HG02588 (cell line): ENCODE measurements around the gene SULT2B1.
"Not testable (repeated sequence)": the region's sequence is repeated elsewhere in the genome, so short reads cannot be mapped to it uniquely, and the experiment has no call there.

Experiments used
- ATAC-seq: cut with Tn5 transposase; IDR thresholded peaks from one replicate; pipeline ENCODE4 v1.9.1; 2021; ENCODE audit warnings: mild to moderate bottlenecking, moderate library complexity; ENCODE audit not compliant: unreplicated experiment

The SULT2B1 gene

DNA sequence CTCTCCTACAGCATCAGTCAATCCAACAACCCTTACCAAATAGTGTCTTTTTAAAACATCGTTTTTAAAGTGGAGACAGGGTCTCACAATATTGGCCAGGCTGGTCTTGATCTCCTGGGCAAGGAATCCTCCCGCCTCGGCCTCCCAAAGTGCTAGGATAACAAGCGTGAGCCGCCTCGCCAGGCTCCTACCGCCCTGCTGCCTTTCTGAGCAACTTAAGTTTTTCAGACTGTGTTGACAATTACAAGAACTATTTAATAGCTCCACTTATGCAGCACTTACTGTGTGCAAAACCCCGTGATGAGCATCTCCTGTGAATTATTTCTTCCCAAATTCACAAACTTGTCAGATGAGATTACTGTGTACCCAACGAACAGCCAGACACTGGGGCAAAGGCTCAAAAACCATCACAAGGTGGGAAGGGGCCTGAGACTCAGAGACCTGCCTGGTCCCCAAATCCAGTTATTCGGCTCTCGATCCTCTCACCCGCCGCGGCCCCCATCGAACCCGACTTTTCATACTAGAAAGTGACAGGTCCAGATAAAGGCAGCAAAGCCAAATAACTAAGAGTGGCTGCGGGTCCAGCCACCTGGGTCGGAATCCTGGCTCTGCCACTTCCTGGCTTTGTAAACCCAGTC, 66.4 kb downstream of the SULT2B1 start:
- ATAC-seq, result no peak

DNA sequence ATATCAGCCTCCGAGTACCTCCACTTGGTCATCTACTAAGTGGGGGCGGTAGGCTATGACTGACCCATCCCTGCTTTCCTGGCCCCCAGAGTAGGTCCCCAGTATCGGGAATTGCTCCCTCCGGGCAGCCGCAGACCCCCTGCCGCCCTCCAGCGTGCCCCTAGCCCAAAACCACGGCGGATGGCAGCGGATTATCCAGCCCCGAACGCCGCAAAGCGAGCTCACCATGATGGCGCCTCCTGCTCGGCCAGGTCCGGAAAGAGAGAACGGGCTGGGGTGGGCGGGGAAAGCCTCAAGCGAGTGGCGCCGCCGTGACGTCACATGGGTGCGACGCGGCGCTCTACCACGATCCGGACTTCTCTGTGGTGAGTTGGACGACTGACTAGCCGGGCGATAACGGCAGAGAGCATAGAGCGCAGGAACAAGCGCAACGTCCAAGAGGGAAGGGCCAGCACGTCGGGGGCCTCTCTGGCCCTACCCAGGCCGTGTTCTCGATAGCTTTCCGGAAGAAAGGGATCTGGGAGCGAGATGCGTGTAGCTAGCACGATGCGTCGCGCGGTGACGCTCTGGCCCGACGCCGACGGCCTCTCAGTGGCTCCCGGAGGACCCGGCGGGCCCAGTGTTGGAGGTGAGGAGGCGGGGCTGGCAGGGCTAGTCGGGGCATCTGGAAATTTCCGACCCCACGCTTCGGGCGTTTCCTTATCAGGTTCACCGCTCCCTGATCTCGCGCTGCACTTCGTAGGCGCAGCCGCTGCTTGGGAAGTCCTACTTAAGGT, 67.1 kb downstream of the SULT2B1 start, which contains the start of the genes RPL18 and SPHK2:
Gene RPL18 (minus strand): TSS at position 263 of the 776 bp plus-strand sequence. CDS start 35 bp downstream, at position 228.
Gene SPHK2 (plus strand): TSS at position 591 of the 776 bp plus-strand sequence. CDS start 1,009 bp downstream, outside the sequence.
- peak; percentile 80 for ATAC-seq

DNA sequence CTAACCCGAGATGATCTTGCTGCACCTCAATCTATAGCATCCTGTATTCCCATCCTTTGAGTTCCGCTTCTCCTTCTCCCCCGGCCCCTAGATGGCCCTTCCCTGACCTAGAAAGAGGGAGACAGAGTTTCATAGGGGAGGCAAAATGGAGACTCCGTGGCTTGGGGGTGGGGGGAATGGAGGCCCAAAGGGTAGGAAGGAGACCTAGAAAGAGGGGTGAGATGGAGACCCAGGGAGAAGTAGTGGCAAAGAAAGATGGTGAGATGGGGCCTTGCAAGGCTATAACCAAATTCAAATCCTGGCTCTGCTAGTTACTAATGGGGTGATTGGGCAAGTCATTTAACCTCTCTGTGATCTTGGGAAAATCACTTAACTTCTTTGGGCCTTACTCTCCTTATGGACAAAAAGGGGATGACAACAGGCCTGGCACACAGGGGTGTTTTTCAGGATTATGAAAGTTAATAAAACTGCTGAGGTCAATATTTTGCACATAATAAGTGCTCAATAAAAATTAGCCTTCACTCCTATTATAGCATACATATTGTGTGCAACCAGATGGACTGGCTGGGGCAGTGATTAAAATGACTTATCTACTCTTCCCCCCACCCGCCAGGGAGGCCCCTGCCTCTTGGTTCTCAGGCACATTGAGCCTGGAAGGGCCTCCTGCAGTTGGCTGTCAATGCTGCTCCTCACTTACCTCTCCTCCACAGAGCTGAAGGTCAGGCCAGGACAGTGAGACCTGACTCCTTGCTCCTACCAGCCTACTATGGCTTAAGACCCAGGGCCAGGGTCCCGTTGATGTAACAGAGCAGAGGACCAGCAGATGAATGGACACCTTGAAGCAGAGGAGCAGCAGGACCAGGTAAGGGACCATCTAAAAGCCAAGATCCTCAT, 68.0 kb downstream of the SULT2B1 start:
- ATAC-seq, result no peak

DNA sequence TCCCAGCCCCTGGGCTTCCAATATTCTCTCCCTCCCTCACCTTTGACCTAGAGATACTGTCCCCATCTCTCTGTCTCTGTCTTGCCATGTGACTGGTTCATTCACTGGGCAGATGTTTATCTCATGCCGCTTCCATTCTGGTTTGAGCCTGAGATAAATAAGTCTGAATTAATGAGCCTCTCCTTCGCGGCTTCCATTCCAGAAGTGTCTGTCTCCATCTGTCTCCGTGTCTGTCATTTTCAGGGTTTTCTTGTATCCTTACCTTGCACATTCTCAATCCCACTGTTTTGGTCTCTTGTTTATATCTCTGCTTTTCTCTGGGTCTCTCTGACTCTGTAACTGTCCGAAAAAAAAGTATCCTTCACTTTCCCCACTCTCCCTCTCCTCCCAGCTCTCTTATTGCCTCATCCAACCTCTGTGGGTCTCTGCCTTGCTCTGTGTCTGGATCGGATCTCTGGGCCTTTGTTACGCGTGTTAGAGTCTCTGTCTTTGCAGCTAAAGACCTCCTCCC, 71.6 kb downstream of the SULT2B1 start:
- ATAC-seq, result no peak

DNA sequence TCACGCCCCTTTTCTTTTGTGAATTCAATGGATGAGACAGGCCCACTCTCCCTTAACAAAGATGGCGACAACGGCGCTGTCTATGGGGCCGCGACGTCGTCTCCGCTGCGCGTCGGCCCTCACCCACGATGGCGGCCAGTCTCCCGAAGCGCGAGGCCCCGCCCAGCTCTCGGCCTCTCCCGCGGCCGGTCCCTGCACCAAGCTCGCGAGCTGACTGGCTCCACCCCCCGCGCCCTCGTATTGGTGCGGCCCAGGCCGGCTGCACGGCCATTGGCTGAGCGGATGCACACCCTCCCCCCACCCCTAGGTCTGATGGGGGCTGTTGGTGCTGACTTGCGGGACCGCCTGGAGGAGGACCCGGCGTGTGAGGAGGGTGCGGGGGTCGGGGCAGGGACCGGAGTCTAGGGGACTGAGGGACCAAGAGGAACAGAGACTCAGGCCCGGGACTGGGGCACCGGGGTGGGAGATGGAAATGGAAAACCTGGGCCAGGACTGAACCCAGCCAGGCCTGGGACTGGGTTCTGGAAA, 72.2 kb downstream of the SULT2B1 start:
- peak; percentile 52 for ATAC-seq

DNA sequence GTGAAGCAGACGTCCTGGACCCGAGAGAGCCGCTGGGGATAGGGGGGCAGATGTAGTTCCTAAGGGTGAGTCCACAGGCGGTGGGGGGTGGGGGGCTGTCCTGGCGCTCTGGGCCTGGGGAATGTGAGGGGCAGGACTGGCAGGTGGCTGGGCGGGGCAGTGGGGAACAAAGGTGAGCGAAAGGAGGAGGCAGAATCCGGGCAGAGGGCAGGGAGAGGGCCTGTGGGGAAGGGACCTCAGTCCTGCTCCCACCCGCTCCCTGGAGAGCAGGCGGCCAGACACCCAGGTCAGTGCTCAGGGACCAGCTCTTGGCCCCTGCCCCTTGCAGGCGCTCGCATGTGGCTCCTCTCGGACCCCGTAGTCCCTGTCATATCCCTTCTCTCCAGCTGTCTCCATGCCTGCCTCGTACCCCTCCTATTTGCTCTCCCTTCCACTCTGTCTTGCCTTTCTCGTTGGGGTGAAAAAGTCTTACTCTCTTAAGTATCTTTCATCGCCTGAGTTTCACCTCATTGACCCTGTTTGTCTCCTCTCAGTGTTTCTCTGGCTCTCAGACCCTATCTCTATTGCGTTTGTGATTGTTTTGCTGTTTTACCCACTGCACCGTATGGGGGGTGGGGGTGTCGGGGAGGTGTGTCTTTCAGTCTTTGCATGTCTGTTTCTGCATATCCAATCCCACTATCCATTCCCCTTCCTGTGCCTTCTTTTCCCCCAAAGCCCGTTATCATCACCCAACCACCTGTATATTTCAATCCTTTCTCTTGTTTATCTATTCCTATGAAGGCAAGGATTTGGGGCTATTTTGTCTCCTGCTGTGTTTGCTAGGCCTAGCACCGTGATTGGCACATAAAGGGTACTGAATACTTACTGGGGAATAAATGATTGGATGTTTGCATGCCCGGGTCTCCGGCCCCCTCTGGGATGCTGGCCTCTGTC, 73.1 kb downstream of the SULT2B1 start:
- ATAC-seq, result no peak

DNA sequence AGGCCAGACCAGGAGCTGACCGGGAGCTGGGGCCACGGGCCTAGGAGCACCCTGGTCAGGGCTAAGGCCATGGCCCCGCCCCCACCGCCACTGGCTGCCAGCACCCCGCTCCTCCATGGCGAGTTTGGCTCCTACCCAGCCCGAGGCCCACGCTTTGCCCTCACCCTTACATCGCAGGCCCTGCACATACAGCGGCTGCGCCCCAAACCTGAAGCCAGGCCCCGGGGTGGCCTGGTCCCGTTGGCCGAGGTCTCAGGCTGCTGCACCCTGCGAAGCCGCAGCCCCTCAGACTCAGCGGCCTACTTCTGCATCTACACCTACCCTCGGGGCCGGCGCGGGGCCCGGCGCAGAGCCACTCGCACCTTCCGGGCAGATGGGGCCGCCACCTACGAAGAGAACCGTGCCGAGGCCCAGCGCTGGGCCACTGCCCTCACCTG, 73.9 kb downstream of the SULT2B1 start:
- ATAC-seq, result no peak

DNA sequence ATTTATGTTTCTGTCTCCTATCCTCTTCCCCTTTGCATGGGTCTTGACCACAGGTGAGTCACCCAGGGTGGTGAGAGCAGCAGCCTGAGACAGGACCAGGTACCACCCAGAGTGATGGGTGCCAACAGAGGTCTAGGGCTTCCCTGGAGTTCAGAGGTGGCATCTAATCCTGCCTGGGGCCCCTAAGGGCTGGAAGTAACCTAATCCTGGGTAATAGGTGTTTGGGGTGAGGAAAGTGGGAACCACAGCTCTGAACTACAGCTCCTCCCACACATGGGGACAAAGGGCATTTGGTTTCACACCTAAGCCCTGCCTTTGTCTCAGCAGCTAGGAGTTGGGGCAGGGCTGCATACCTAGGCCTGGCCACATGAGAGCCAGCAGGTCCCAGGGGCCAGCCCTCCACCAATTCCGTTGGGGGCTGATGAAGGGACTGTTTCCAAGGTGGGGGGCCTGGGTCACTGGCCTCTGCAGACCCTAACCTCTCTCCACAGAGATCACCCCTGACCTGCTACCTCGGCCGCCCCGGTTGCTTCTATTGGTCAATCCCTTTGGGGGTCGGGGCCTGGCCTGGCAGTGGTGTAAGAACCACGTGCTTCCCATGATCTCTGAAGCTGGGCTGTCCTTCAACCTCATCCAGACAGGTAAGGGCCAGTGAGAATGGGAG, 75.4 kb downstream of the SULT2B1 start:
- ATAC-seq, result no peak

DNA sequence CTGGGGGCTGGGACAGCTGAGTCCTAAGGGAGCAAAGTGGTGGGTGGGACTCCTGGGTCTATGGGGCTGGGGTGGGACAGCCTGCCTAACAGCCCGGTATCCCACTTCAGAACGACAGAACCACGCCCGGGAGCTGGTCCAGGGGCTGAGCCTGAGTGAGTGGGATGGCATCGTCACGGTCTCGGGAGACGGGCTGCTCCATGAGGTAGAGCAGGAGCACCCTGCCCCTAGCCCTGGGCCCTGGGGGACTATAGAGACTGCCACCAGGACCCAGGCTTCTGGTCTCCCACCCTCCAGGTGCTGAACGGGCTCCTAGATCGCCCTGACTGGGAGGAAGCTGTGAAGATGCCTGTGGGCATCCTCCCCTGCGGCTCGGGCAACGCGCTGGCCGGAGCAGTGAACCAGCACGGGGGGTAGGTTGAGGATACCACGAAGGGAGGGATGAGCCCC, 75.9 kb downstream of the SULT2B1 start:
- no peak for ATAC-seq

DNA sequence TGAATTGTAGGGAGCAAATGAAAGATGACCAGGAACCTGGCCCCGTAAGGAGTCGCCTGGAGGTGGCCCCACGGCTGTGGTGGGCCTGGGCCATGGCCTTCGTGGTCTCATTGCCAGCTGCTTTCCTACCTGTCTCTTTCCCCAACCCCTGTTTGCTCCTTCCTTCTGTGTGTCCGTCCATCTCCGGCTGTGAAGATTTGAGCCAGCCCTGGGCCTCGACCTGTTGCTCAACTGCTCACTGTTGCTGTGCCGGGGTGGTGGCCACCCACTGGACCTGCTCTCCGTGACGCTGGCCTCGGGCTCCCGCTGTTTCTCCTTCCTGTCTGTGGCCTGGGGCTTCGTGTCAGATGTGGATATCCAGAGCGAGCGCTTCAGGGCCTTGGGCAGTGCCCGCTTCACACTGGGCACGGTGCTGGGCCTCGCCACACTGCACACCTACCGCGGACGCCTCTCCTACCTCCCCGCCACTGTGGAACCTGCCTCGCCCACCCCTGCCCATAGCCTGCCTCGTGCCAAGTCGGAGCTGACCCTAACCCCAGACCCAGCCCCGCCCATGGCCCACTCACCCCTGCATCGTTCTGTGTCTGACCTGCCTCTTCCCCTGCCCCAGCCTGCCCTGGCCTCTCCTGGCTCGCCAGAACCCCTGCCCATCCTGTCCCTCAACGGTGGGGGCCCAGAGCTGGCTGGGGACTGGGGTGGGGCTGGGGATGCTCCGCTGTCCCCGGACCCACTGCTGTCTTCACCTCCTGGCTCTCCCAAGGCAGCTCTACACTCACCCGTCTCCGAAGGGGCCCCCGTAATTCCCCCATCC, 76.7 kb downstream of the SULT2B1 start:
- no peak for ATAC-seq

DNA sequence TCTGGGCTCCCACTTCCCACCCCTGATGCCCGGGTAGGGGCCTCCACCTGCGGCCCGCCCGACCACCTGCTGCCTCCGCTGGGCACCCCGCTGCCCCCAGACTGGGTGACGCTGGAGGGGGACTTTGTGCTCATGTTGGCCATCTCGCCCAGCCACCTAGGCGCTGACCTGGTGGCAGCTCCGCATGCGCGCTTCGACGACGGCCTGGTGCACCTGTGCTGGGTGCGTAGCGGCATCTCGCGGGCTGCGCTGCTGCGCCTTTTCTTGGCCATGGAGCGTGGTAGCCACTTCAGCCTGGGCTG, 77.3 kb downstream of the SULT2B1 start:
- no peak for ATAC-seq

DNA sequence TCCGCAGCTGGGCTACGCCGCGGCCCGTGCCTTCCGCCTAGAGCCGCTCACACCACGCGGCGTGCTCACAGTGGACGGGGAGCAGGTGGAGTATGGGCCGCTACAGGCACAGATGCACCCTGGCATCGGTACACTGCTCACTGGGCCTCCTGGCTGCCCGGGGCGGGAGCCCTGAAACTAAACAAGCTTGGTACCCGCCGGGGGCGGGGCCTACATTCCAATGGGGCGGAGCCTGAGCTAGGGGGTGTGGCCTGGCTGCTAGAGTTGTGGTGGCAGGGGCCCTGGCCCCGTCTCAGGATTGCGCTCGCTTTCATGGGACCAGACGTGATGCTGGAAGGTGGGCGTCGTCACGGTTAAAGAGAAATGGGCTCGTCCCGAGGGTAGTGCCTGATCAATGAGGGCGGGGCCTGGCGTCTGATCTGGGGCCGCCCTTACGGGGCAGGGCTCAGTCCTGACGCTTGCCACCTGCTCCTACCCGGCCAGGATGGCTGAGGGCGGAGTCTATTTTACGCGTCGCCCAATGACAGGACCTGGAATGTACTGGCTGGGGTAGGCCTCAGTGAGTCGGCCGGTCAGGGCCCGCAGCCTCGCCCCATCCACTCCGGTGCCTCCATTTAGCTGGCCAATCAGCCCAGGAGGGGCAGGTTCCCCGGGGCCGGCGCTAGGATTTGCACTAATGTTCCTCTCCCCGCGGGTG, 77.8 kb downstream of the SULT2B1 start:
- ATAC-seq, result no peak

DNA sequence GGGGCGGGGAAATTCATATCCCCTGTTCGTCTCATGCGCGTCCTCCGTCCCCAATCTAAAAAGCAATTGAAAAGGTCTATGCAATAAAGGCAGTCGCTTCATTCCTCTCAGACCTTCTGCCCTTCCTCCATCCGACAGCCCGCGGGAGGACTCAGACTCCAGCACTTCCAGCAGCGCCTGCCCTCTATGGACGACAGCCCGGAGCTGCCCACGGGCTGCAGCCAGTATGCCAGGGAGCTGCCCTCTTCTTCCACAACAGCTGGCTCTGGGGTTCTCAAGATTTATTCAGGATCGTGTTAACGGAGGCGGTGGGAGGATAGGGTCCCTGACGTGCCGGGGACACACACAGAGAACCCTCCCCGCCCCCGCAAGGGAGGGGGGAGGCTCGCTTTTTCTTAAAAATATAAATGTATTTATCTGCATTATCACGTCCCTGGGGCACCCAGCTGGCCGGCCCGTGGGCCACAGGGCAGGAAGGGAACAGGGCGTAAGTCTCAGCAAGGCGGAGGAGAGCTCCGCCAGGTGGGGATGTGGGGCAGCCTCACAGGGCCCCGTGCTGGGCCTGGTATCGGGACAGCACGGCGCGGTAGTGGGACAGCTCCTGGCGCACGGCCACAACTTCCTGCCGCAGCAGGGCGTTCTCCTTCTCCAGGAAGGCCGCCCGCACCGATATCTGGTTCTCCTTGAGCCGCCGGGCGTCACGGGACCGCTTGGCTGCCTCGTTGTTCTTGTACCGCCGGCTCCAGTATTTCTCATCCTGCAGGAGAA, 78.5 kb downstream of the SULT2B1 start:
- ATAC-seq, result no peak

DNA sequence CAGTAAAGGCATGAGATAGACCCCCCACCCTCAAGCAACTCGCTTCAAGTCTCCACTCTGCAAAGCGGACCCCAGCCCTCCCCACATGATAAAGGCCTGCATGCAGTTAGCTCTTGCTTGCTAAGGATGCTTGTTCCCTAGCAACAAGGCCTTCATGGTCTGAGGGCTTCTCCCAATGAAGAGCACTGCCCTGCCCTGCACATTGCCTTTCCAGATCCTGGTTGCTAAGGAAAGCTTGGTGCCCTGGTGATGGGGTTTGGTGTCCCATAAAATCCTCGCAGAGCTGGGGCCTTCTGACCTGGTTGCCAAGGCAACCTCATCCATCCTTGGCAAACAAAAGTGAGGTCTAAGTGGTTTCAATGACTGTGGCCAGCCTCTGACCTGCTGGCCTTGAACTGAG, 79.3 kb downstream of the SULT2B1 start:
- no peak for ATAC-seq

DNA sequence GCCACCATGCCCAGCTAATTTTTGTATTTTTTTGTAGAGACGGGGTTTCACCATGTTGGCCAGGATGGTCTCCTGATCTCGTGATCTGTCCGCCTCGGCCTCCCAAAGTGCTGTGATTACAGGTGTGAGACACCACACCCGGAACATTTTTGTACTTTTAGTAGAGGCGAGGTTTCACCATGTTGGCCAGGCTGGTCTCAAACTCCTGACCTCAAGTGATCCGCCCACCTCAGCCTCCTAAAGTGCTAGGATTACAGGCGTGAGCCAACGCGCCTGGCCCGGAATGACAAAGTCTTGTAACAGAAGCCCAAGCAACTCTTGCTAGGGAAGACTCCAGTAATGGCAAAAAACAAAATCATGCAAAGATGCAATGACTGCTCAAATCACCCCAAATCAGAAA, 80.3 kb downstream of the SULT2B1 start:
- not testable (repeated sequence) for ATAC-seq

DNA sequence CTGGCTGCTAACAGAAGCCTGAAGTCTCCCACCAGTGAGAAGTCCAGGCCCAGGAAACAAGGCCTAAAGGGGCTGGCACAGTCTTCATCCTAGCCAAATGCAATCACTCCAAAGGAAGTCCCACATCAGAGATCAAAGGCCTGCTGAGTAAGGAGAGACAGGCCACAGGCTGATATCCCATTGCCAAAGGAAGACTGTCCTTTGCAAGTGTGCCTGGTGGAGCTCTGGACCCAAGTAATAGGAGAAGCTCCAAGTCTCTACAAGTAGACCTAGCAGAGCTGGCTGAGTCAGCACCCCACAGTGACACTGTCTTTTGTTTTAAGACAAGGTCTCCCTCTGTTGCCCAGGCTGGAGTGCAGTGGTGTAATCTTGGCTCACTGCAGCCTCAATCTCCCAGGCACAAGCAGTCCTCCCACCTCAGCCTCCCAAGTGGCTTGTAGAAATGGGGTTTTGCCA, 80.7 kb downstream of the SULT2B1 start:
- no peak for ATAC-seq
